ENCODE results near the gene FYN.

DNA sequence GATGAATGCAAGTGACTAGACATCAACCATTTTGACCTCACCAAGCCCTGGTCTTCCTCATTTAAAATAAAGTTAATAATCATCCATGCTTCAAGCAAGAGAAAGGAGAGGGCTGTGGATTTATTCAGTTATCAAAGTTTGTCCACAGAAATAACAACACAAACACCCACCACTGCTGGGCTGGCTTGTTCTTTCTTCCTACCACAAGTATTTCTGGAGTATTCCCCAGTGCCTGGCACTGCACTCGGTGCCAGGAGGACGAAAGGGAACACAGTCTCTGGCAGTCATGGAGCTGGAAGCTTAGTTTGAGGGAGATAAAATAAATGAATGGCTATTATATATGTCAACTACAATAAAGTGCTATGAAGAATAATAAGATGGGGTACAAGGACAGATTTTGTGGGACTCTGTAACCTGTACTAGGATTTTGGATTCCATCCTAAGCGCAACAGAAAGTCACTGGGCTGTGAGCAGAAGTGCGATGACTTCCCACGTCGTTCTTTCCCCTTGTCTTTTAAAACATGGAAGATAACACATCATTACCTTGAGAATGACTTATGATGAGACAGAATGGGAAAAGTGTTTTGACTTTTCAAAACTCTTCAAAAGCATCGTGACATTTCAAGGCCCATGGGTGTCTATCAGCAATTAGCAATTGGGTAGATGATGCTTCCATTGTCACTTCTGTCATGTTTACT, 193.1 kb downstream of the FYN start:
- TF ChIP-seq, protein P1, sequence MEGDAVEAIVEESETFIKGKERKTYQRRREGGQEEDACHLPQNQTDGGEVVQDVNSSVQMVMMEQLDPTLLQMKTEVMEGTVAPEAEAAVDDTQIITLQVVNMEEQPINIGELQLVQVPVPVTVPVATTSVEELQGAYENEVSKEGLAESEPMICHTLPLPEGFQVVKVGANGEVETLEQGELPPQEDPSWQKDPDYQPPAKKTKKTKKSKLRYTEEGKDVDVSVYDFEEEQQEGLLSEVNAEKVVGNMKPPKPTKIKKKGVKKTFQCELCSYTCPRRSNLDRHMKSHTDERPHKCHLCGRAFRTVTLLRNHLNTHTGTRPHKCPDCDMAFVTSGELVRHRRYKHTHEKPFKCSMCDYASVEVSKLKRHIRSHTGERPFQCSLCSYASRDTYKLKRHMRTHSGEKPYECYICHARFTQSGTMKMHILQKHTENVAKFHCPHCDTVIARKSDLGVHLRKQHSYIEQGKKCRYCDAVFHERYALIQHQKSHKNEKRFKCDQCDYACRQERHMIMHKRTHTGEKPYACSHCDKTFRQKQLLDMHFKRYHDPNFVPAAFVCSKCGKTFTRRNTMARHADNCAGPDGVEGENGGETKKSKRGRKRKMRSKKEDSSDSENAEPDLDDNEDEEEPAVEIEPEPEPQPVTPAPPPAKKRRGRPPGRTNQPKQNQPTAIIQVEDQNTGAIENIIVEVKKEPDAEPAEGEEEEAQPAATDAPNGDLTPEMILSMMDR (IDR thresholded peaks at IDR 0.05; ENCODE audit: low read depth, low read length, missing input control), result no peak
- TF ChIP-seq TAF1 (conservative IDR thresholded peaks at IDR 0.05), result no peak
- TF ChIP-seq SP1 (IDR thresholded peaks at IDR 0.05), result no peak
- TF ChIP-seq JUND (IDR thresholded peaks at IDR 0.05), result no peak
- no peak for TF ChIP-seq RAD21 (IDR thresholded peaks at IDR 0.05)
- TF ChIP-seq YY1 (IDR thresholded peaks at IDR 0.05), result no peak
- TF ChIP-seq GABPA (IDR thresholded peaks at IDR 0.05 in 1 of 2, conservative IDR thresholded peaks at IDR 0.05 in 1 of 2), result no peak
- TF ChIP-seq, protein P2, sequence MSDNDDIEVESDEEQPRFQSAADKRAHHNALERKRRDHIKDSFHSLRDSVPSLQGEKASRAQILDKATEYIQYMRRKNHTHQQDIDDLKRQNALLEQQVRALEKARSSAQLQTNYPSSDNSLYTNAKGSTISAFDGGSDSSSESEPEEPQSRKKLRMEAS (IDR thresholded peaks at IDR 0.05), result no peak
- no peak for TF ChIP-seq EGR1 (IDR thresholded peaks at IDR 0.05; ENCODE audit: low read depth in 2 of 2)
- TF ChIP-seq FOXA1 (IDR thresholded peaks at IDR 0.05), result no peak
- no peak for TF ChIP-seq HNF4G (IDR thresholded peaks at IDR 0.05)
- TF ChIP-seq, protein P3, sequence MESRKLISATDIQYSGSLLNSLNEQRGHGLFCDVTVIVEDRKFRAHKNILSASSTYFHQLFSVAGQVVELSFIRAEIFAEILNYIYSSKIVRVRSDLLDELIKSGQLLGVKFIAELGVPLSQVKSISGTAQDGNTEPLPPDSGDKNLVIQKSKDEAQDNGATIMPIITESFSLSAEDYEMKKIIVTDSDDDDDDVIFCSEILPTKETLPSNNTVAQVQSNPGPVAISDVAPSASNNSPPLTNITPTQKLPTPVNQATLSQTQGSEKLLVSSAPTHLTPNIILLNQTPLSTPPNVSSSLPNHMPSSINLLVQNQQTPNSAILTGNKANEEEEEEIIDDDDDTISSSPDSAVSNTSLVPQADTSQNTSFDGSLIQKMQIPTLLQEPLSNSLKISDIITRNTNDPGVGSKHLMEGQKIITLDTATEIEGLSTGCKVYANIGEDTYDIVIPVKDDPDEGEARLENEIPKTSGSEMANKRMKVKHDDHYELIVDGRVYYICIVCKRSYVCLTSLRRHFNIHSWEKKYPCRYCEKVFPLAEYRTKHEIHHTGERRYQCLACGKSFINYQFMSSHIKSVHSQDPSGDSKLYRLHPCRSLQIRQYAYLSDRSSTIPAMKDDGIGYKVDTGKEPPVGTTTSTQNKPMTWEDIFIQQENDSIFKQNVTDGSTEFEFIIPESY (IDR thresholded peaks at IDR 0.05), result no peak
